KOPT-K1 (cell line): ENCODE results near the gene NCKAP5.

Experiments
- H3K27ac ChIP-seq: fragments of 200-600 bp; sonication (generic); 2 replicates; pipeline ENCODE4 v1.5.1; 2016; ENCODE audit warnings: antibody characterized with exemption, mild to moderate bottlenecking, low read depth, low read length; ENCODE audit not compliant: poor library complexity, severe bottlenecking
- H3K36me3 ChIP-seq: fragments of 200-600 bp; sonication (generic); 2 replicates; pipeline ENCODE4 v1.5.1; 2017; ENCODE audit warnings: antibody characterized with exemption, mild to moderate bottlenecking, low read length, moderate library complexity; ENCODE audit not compliant: insufficient read depth
- H3K9me3 ChIP-seq: fragments of 200-600 bp; sonication (generic); 2 replicates; pipeline ENCODE4 v1.5.1; 2017; ENCODE audit warnings: antibody characterized with exemption, low read length, mild to moderate bottlenecking; ENCODE audit not compliant: insufficient read depth, poor library complexity, severe bottlenecking

The NCKAP5 gene

DNA sequence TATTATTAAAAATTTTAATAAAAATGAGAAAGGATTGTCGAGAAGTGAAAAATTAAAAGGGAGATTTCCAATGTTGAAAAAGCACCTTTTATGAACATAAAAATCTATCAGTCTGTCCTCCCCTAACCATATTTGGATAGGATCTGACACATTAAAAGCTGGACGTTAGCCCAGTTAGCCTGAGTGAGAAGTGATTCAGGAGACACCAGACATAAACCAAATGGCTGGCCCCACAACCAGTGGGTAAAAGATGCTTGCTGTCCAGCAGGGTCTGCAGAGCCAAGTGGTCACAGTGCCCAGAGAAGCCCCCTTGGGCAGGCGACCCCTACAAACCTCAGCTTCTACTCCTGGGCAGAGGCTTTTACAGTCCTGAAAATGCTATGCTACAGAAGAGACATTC lies 644.5 kb downstream of the NCKAP5 start:
- H3K36me3 ChIP-seq = no peaks in the 10 kb centered on the region

DNA sequence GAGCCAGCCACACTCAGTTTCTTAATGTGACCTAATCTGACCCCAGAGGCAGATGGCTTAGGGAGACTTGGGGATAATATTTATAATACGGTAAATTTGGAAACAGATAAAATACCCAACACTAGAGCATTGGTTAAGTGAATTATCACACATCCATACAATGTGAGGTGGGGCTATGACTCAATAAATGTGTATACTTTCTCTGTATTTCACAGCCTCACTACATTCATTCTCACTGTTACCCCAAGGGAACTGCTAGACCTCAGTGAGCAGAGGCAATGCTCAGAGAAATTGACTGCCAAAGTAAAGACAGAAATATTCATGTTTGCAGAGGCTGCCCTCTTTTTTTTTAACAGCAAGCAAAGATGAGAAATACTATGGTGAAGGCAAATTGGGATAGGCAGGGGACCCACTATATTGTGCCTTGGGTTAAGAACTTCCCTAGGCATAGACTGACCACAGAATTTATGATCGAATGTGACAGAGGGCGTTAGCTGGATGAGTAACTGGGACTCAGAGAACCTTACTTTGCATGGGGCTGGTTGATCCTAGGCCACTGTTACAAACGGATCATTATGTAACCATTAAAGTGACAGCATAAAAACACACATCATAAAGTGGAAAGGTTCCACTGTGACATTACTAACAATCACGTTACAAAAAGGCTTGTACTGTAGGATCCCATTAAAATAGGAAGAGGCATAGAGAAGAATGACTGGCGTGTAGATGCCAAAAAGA lies 652.3 kb downstream of the NCKAP5 start:
- Histone ChIP-seq H3K27ac (no peak overlapping the region), H3K9me3 (no peaks in the 10 kb centered on the region), H3K36me3 (no peaks in the 10 kb centered on the region)

More for the DNA sequence above, 644.5 kb downstream of the NCKAP5 start:
- Histone ChIP-seq H3K9me3 (no peaks in the 10 kb centered on the region), H3K27ac (no peak overlapping the region)

DNA sequence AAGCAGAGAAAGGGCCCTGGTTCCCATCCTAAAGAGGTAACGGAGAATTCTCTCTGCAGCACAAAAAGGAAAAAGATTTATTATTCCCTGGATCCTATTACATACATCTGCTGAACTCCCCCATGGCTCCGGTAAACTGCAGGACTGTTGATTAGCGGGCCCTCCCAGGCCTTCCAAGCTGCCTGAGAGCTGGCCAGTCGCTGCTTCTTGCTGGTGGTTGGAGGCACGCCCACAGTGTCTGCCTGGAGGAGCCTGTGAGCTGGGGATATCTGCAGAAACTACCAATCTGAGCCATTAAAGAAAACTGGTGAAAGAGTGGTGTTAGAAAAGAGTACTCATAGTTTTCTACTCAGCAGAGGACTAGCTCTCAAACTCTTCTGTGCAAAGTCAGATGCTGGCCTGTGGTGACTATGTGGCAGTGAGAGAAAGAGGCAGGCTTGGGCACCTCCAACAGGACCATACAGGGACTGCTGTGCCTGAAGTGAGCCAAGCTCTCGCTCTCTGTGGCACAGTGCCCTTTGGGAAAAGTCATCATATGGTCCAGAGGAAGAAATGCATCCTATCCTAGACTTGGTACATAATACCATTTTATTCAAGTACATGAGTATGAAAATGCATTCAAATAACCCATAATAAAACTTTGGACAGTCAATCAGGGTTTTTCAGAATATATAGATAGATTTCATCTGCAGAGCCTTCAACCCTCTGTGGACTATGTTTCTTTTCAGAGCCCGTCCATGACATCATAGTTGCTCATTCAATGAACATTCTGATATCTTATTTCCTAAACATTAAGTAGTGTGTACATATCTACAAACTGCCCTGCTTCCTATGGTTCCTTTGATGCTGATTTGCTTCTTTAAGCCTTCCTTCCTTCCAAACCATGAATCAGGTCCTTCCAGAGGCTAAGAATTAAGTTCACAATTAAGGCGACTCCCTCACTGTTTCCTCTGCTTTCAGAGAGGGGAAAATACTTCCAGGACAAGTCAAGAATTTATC lies 656.2 kb downstream of the NCKAP5 start:
- Histone ChIP-seq H3K9me3 (no peaks in the 10 kb centered on the region), H3K36me3 (no peaks in the 10 kb centered on the region), H3K27ac (no peak overlapping the region)

DNA sequence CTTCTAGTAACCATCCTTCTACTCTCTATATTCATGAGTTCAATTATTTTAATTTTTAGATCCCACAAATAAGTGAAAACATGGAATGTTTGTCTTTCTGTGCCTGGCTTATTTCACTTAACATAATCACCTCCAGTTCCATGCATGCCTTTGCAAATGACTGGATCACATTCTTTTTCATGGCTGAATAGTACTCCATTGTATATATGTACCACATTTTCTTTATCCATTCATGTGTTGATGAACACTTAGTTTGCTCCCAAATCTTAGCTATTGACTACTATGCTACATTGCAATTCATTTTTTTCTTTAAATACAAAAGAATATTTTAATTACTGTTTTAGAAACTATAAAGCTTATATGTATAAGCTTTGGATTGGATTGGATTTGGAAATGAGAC lies 657.8 kb downstream of the NCKAP5 start:
- H3K27ac ChIP-seq = no peak overlapping the region
- H3K36me3 ChIP-seq = no peaks in the 10 kb centered on the region
- H3K9me3 ChIP-seq = no peaks in the 10 kb centered on the region

DNA sequence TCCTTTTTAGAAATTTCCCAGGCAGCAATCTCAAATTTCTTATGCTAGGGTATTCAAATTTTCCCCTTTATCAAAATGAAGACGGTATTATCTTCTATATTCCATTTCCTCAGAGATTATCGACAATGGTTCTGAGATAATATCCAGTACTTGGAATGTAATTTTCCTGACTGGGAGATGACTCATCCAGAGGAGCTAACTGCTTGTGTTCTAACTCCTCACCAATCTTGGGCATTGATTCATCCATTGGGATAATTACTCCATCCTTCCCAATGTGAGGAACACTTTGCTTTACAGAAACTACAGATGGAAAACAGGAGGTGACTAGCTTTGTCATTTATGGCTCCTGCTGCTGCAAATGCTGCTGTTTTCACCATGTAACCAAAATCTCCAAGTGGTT lies 658.8 kb downstream of the NCKAP5 start:
- Histone ChIP-seq H3K9me3 (no peaks in the 10 kb centered on the region), H3K27ac (no peak overlapping the region), H3K36me3 (no peaks in the 10 kb centered on the region)

DNA sequence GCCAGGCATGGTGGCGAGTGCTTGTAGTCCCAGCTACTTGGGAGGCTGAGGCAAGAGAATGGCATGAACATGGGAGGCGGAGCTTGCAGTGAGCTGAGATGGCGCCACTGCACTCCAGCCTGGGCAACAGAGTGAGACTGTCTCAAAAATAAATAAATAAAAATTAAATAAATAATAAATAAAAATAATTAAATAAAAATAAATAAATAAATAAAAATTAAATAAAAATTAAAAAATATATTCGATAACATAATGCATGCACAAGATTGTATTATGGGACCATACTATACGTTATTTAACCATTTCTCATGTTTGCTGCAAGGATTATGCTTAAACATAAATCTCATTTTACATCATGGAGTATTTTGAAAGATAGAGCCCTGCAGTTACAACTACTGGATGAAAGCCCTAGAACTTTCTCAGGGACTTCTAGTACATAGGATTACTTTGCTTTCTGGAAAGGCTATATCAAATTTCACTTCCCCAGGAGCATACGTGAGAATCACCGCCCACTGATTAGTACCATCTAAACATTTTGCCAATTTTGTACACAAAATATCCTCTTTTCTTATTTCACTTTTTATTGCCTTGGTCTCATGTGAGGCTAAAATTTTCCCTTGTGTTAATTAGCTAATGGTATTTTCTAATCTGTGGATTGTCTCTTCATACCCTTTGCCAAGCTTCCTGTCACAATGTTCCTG lies 664.0 kb downstream of the NCKAP5 start:
- Histone ChIP-seq H3K36me3 (no peaks in the 10 kb centered on the region), H3K27ac (no peak overlapping the region), H3K9me3 (no peaks in the 10 kb centered on the region)

DNA sequence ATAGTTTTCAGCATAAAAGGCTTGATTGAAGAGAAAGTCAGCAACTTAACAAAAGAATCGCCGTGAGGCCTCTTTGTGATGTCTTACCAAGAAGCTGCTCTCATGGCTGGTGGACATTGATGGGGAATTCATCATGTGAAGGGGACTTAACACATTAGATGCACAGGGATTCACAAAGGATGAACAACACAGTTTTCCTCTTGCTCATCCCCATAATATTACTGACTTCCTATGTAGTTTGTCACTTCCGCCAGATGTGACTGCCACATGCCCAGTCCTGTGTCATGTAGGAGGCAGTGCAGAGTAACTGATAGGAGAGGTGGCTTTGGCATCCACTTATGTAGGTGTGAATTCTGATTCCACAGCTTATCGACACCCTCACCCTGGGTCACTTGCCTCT lies 665.6 kb downstream of the NCKAP5 start:
- H3K36me3 ChIP-seq = no peaks in the 10 kb centered on the region
- no peak overlapping the region for H3K27ac ChIP-seq
- no peaks in the 10 kb centered on the region for H3K9me3 ChIP-seq

DNA sequence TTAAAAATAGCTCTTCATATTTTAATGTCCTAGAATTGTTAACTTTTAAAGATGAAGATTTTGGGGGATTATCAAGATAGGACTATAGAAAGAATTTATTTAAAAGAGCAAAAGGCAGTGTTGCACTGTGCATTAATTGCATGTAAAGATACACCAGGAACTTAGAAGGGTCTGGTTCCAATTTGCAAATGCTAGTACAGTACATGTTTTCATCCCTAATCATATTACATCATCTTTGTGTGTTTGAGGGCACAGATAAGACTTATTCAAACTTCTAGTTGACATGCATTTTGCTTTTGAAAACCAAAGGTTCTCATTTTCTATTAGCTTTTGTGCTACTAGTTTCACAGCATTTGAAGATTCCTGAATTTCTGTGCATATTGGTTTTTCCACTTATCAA lies 666.6 kb downstream of the NCKAP5 start:
- Histone ChIP-seq H3K9me3 (no peaks in the 10 kb centered on the region), H3K36me3 (no peaks in the 10 kb centered on the region), H3K27ac (no peak overlapping the region)

DNA sequence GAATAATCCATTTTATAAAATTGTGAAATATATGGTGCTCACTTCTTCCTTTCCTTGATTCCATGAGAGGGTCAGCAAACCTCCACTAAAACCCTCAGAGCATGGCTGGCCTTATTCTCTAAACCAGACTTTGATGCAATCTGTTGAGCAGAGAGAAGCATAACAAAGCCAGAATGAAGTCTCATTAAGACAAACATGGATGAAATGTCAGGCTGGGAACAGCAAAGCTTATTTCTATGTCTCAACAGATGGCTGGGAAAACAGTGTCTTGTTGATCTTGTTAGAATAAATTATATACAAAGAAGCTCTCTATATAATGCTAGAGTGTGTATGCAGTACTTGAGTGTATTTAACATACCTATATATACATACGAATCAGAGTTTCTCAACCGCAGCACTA lies 671.2 kb downstream of the NCKAP5 start:
- Histone ChIP-seq H3K27ac (no peak overlapping the region), H3K9me3 (no peaks in the 10 kb centered on the region), H3K36me3 (no peaks in the 10 kb centered on the region)

DNA sequence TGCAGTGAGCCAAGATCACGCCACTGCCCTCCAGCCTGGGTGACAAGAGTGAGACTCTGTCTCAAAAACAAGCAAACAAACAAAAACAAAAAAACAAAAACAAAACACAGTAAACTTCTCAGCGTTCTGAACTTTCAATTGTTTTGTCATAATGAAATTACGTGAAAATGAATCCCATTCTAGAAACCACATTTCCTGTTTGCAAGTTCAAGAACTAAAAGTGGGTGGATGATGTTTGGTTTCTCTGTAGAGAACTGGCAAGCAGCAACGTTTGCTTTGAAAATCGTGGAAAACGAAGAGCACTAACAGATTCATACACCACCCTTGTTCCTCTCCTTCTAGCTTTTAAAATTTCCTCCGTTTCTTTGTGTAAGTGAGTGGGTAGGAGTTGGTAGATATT lies 672.2 kb downstream of the NCKAP5 start:
- Histone ChIP-seq H3K27ac (no peak overlapping the region), H3K9me3 (no peaks in the 10 kb centered on the region), H3K36me3 (no peaks in the 10 kb centered on the region)

DNA sequence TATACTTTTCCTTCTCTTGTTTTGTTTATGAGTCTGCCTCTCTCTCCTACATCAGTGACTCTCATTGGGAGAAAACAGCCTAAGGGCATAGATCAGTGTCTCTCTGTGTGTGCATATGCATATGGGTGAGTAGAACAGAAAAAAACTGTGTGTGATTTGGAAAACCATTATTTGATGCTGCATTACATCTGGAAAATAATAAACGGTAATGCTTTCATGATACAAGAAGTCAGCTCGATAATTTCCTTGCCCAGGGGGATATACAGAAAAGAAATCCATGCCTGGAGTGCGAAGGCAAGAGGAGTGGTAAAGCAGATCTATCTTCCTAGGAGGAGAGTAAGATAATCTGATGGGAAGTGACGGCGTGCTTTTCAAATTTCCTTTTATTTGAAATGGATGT lies 676.8 kb downstream of the NCKAP5 start:
- H3K27ac ChIP-seq = no peak overlapping the region
- H3K36me3 ChIP-seq = no peaks in the 10 kb centered on the region
- no peaks in the 10 kb centered on the region for H3K9me3 ChIP-seq

DNA sequence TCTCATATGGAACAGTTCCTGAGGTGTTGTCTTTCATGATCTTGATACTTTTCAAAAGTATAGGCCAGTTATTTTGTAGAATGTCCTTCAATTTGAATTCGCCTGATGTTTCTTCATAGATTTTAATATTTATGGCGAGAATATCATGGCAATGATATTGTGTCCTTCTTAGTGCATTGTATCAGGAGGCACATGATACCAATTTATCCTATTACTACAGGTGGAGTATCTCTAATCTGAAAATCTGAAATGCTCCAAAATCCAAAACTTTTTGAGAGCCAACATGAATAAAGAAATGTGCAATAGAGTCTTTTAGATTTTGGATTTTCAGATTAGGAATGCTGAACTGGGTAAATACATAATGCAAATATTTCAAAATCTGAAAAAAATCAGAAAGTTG lies 681.7 kb downstream of the NCKAP5 start:
- H3K36me3 ChIP-seq = no peaks in the 10 kb centered on the region
- H3K27ac ChIP-seq = no peak overlapping the region
- no peaks in the 10 kb centered on the region for H3K9me3 ChIP-seq

DNA sequence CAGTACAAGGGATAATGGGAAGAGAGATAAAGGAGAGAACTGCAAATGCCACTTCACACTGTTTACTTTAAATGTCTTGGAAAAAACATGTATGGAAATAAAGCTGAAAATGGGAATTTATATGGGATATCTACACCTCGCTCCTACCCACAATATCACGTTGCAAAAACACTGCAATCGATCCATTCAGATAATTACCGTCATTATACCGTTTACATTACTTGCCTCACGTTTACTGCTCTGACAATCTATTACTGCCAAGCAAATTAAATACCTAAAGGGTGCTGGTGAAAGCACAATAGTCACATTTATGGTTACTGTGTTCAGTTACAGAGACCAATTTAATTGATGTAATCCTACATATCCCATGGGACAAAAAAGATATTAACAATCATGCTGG lies 683.6 kb downstream of the NCKAP5 start:
- no peak overlapping the region for H3K27ac ChIP-seq
- H3K36me3 ChIP-seq = no peaks in the 10 kb centered on the region
- H3K9me3 ChIP-seq = no peaks in the 10 kb centered on the region

DNA sequence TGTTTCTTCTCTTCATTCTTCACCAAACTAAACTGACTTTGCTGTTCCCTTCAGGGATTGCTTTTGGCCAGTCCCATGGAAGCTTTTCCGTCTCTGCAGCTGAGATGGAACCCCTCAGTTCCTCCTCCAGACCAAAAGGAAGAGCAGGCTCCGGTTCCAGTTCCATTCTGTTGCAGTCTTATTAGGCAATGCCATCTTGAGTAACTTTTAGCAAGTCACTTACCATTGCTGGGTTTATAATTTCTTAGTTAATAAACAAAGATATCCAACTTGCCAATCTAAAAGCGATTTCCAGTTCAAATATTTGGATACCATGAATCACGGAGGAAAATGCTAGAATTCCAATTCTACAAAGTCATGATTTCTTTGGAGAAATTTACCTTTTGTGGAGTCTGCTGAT lies 684.0 kb downstream of the NCKAP5 start:
- Histone ChIP-seq H3K27ac (no peak overlapping the region), H3K36me3 (no peaks in the 10 kb centered on the region), H3K9me3 (no peaks in the 10 kb centered on the region)

DNA sequence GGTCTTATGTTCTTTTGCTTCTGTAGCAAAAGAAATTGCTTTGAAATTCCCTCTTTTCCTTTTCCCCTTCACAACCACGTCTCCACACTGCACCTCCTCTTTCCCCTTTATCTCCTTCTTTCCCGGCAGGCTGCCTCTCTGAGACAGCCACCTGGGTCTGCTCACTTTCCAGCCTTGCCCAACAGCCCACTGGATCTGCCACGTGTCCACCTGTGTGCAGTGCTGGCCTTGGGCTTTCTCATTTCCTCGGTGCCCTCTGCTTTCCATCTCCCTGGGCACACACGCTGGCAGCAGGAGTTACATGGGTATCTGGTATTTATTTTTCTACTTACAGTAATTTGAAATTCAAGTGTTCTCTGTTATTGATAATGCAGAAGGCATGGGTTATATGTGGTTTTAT lies 684.8 kb downstream of the NCKAP5 start:
- Histone ChIP-seq H3K9me3 (no peaks in the 10 kb centered on the region), H3K27ac (no peak overlapping the region)

More for the DNA sequence above, 684.8 kb downstream of the NCKAP5 start:
- H3K36me3 ChIP-seq = no peaks in the 10 kb centered on the region
